Thoracic aorta (tissue), 2 donors: ENCODE data around the gene BABAM2. TPM values are rescaled to one million over a fixed set of nuclear protein-coding genes. Genes with fewer than 3 reads are reported as not detected.
A peak's percentile ranks its signal among the peaks of the same experiment; 100 is the strongest.

Experiments used
- ATAC-seq: fragments of 150-250 bp; one replicate; pipeline ENCODE4 v1.8.0; 2017; ENCODE audit warnings: low read depth; ENCODE audit not compliant: insufficient number of reproducible peaks, low FRiP score
- DNase-seq: peaks from one replicate; pipeline ENCODE4 v3.0.0-alpha.2; 2020; ENCODE audit warnings: low spot score
- H3K27ac ChIP-seq, 2 donors: fragments of 200-600 bp; sonication (generic); 1 replicate in 1 of 2; 2 replicates in 1 of 2; pipeline ENCODE4 v1.5.1; 2016; ENCODE audit warnings: mild to moderate bottlenecking in 2 of 2, moderate library complexity in 2 of 2
- H3K27me3 ChIP-seq: fragments of 200-600 bp; sonication (generic); replicated peaks from 2 replicates; pipeline ENCODE4 v1.6.0; 2016; ENCODE audit warnings: mild to moderate bottlenecking; ENCODE audit not compliant: insufficient read depth
- H3K36me3 ChIP-seq: fragments of 200-600 bp; sonication (generic); one replicate; pipeline ENCODE4 v1.5.1; 2016
- H3K4me1 ChIP-seq, 2 donors: fragments of 200-600 bp; sonication (generic); 1 replicate in 1 of 2; 2 replicates in 1 of 2; pipeline versions ENCODE4 v1.5.1 to v1.6.0; 2016; ENCODE audit warnings: low read depth in 2 of 2, mild to moderate bottlenecking in 1 of 2; ENCODE audit not compliant: control insufficient read depth in 1 of 2
- H3K4me3 ChIP-seq: fragments of 200-600 bp; sonication (generic); 2 replicates; pipeline ENCODE4 v1.5.1; 2016; ENCODE audit warnings: mild to moderate bottlenecking
- H3K9me3 ChIP-seq: fragments of 200-600 bp; sonication (generic); 2 replicates; pipeline ENCODE4 v1.5.1; 2016
- total RNA-seq, 2 donors: library from RNA; depleted of rRNA; stranded (reverse); fragments of >200 nt; gene quantifications; one replicate each; pipeline versions ENCODE4 v1.1.0 to v1.2.3, GENCODE V29; 2016
- TF ChIP-seq, protein P1 (sequence below): fragments of 200-600 bp; sonication (generic); IDR thresholded peaks from one replicate; pipeline ENCODE4 v1.5.1; 2019; ENCODE audit warnings: antibody characterized with exemption

BABAM2 gene
- total RNA-seq, 2 donors from 2014 or later = 24.7 to 32.8 TPM

GRCh38 chr2:28271231-28271918, 380.8 kb downstream of the BABAM2 start:
- Histone ChIP-seq H3K9me3 (no peaks in the 10 kb centered on the region), H3K4me3 (no peak overlapping the region), H3K27me3 (no peaks in the 10 kb centered on the region), H3K4me1 (peaks cover 23 to 39% of the 10 kb centered on the region in 2 donors), H3K36me3 (no peaks in the 10 kb centered on the region), H3K27ac (no peak overlapping the region)
- TF ChIP-seq, protein P1, sequence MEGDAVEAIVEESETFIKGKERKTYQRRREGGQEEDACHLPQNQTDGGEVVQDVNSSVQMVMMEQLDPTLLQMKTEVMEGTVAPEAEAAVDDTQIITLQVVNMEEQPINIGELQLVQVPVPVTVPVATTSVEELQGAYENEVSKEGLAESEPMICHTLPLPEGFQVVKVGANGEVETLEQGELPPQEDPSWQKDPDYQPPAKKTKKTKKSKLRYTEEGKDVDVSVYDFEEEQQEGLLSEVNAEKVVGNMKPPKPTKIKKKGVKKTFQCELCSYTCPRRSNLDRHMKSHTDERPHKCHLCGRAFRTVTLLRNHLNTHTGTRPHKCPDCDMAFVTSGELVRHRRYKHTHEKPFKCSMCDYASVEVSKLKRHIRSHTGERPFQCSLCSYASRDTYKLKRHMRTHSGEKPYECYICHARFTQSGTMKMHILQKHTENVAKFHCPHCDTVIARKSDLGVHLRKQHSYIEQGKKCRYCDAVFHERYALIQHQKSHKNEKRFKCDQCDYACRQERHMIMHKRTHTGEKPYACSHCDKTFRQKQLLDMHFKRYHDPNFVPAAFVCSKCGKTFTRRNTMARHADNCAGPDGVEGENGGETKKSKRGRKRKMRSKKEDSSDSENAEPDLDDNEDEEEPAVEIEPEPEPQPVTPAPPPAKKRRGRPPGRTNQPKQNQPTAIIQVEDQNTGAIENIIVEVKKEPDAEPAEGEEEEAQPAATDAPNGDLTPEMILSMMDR = no peak
- no peak for ATAC-seq
- DNase-seq = no peak

DNA sequence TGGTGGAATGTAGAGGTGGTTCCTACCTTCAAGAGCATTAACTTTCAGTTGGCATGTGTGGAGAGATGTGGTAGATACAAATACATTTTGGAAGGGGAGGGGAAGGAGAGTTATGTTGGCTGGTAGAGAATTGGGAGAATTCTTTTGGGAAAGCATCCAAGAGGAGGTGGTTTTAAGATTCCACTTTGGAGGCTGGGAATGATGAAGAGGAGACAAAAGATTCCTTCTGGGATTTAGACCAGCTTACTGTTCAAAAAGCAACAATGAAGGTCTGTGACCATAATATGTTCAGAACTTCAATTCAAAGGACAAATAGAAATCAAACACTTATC, 381.4 kb downstream of the BABAM2 start:
- Histone ChIP-seq H3K4me1 (peaks cover 23 to 44% of the 10 kb centered on the region in 2 donors), H3K4me3 (no peak overlapping the region), H3K9me3 (no peaks in the 10 kb centered on the region), H3K27ac (no peak overlapping the region), H3K36me3 (no peaks in the 10 kb centered on the region), H3K27me3 (no peaks in the 10 kb centered on the region)
- no peak for DNase-seq
- TF ChIP-seq, protein P1 = no peak
- no peak for ATAC-seq

DNA sequence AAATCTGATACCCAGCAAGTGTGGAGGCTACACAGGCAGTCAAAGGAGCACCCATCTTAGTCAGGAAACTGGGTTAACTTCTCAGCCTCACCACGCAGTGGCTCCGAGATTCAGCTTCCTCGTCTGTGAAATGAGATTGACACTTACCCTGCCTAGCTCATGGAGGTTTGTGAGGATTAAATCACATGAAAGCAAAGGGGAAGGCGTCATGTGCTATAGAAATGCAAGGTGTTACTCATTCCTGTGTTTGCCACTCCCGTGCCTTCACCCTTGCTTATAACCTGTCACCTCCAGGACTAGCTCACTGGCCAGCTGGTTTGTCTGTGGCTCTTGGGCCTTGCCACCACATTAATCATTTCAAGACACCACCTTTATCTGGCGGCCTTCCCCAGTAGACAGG, 383.2 kb downstream of the BABAM2 start:
- Histone ChIP-seq H3K27ac (no peak overlapping the region), H3K36me3 (no peaks in the 10 kb centered on the region), H3K4me3 (no peak overlapping the region), H3K9me3 (no peaks in the 10 kb centered on the region), H3K27me3 (no peaks in the 10 kb centered on the region), H3K4me1 (peaks cover 20 to 38% of the 10 kb centered on the region in 2 donors)
- ATAC-seq = no peak
- no peak for DNase-seq
- TF ChIP-seq, protein P1 = no peak

DNA sequence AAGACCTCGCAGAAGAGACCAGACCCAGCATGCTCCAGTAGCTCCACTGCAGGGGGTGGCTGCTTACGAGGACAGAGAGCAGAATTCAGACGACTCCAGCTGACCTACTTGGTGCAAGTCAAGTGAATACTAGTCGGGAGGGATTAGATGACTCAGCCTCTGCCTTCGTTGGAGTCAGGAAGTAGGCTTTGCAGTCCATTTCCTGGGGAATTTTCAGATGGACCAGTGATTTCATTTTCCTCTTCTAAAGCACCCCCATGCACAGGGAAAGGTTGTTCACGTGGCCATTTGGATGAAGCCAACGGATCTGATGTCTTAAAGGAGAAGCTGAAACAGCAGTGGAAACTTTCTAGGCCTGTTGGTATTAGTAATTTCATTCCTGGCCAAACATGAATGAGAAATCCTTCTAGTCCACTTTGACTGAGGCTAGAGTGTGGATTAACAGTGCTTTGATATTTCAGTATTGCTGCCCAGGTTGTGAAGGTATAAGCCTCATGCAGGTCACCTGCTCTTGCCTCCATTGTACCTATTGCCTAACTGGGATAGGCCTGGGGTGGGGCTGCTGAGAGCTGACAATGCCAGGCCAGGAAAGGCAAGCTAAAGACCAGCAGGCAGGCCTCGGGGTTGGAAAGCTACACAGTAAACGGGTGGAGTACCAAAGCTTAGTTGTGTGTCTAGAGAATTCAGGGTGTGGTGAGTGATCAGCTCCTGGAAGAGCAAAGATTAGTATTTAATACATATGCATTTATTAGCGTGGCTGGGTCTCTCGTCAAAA, 384.6 kb downstream of the BABAM2 start:
- H3K36me3 ChIP-seq = no peaks in the 10 kb centered on the region
- peak; percentile 62 for ATAC-seq
- no peak overlapping the region for H3K4me3 ChIP-seq
- H3K27ac ChIP-seq = peak overlapping the region; percentile 40 to 68
- H3K27me3 ChIP-seq = no peaks in the 10 kb centered on the region
- no peaks in the 10 kb centered on the region for H3K9me3 ChIP-seq
- H3K4me1 ChIP-seq = peaks cover 13 to 29% of the 10 kb centered on the region in 2 donors
- TF ChIP-seq, protein P1 = no peak
- DNase-seq = no peak

- H3K27me3 ChIP-seq = no peaks in the 10 kb centered on the region
- no peak overlapping the region for H3K4me3 ChIP-seq
- TF ChIP-seq, protein P1 = no peak
- H3K9me3 ChIP-seq = no peaks in the 10 kb centered on the region
- H3K27ac ChIP-seq = peak overlapping the region; percentile 68 to 70
- H3K36me3 ChIP-seq = no peaks in the 10 kb centered on the region
- ATAC-seq (peak; percentile 93), DNase-seq (no peak)
- H3K4me1 ChIP-seq = peaks cover 13 to 29% of the 10 kb centered on the region in 2 donors
Observed at GRCh38 chr2:28276076-28276618, 385.6 kb downstream of the BABAM2 start.
